Measurements from ENCODE around the gene TGFBR2.

The TGFBR2 gene

GRCh38 chr3:30738605-30739004 lies 132.2 kb downstream of the TGFBR2 start:
- Histone ChIP-seq H3K4me2 (ENCODE audit: low read depth, low read length, poor library complexity, severe bottlenecking) (no peak overlapping the region), H3K9me2 (replicated peaks; ENCODE audit: insufficient read depth, low read length) (no peaks in the 10 kb centered on the region), H3F3A (ENCODE audit: insufficient read depth) (no peaks in the 10 kb centered on the region), H2AFZ (ENCODE audit: low read depth, low read length, severe bottlenecking) (no peak overlapping the region), H3K4me3 (ENCODE audit: insufficient read depth, low read length, poor library complexity, severe bottlenecking) (no peak overlapping the region), H3K9me3 (ENCODE audit: insufficient read depth, low read length) (no peaks in the 10 kb centered on the region), H3K36me3 (ENCODE audit: low read length) (no peaks in the 10 kb centered on the region), H3K79me2 (ENCODE audit: insufficient read depth, low read length) (no peaks in the 10 kb centered on the region), H4K20me1 (ENCODE audit: low read depth, low read length) (no peaks in the 10 kb centered on the region), H3K9ac (ENCODE audit: low read length) (no peak overlapping the region), H3K27me3 (ENCODE audit: low read length) (no peaks in the 10 kb centered on the region), H3K27ac (ENCODE audit: low read depth, low read length) (no peak overlapping the region)
- TF ChIP-seq CTCF (IDR thresholded peaks at IDR 0.05; ENCODE audit: insufficient read depth, low read length, poor library complexity, severe bottlenecking) (no peak), EZH2phosphoT487 (conservative IDR thresholded peaks at IDR 0.05; ENCODE audit: low read length) (no peak)

GRCh38 chr3:30741889-30742288 lies 135.5 kb downstream of the TGFBR2 start:
- no peak overlapping the region for H3K4me2 ChIP-seq (ENCODE audit: low read depth, low read length, poor library complexity, severe bottlenecking)
- TF ChIP-seq EZH2phosphoT487 (conservative IDR thresholded peaks at IDR 0.05; ENCODE audit: low read length) (no peak), CTCF (IDR thresholded peaks at IDR 0.05; ENCODE audit: insufficient read depth, low read length, poor library complexity, severe bottlenecking) (no peak)
- H3K36me3 ChIP-seq (ENCODE audit: low read length): no peaks in the 10 kb centered on the region
- H3K9ac ChIP-seq (ENCODE audit: low read length): no peak overlapping the region
- no peak overlapping the region for H2AFZ ChIP-seq (ENCODE audit: low read depth, low read length, severe bottlenecking)
- no peaks in the 10 kb centered on the region for H4K20me1 ChIP-seq (ENCODE audit: low read depth, low read length)
- no peak overlapping the region for H3K4me3 ChIP-seq (ENCODE audit: insufficient read depth, low read length, poor library complexity, severe bottlenecking)
- H3K27ac ChIP-seq (ENCODE audit: low read depth, low read length): no peak overlapping the region
- H3K79me2 ChIP-seq (ENCODE audit: insufficient read depth, low read length): no peaks in the 10 kb centered on the region
- H3K9me2 ChIP-seq (replicated peaks; ENCODE audit: insufficient read depth, low read length): no peaks in the 10 kb centered on the region
- H3K9me3 ChIP-seq (ENCODE audit: insufficient read depth, low read length): no peaks in the 10 kb centered on the region
- no peaks in the 10 kb centered on the region for H3K27me3 ChIP-seq (ENCODE audit: low read length)
- H3F3A ChIP-seq (ENCODE audit: insufficient read depth): no peaks in the 10 kb centered on the region

- Histone ChIP-seq H3K4me2 (ENCODE audit: low read depth, low read length, poor library complexity, severe bottlenecking) (no peak overlapping the region), H3K36me3 (ENCODE audit: low read length) (no peaks in the 10 kb centered on the region), H3K4me3 (ENCODE audit: insufficient read depth, low read length, poor library complexity, severe bottlenecking) (no peak overlapping the region), H3K9me2 (replicated peaks; ENCODE audit: insufficient read depth, low read length) (no peaks in the 10 kb centered on the region), H3K79me2 (ENCODE audit: insufficient read depth, low read length) (no peaks in the 10 kb centered on the region), H2AFZ (ENCODE audit: low read depth, low read length, severe bottlenecking) (no peak overlapping the region), H3K9ac (ENCODE audit: low read length) (no peak overlapping the region), H3K27ac (ENCODE audit: low read depth, low read length) (no peak overlapping the region), H4K20me1 (ENCODE audit: low read depth, low read length) (no peaks in the 10 kb centered on the region), H3K9me3 (ENCODE audit: insufficient read depth, low read length) (no peaks in the 10 kb centered on the region), H3F3A (ENCODE audit: insufficient read depth) (no peaks in the 10 kb centered on the region), H3K27me3 (ENCODE audit: low read length) (no peaks in the 10 kb centered on the region)
- TF ChIP-seq EZH2phosphoT487 (conservative IDR thresholded peaks at IDR 0.05; ENCODE audit: low read length) (no peak), CTCF (IDR thresholded peaks at IDR 0.05; ENCODE audit: insufficient read depth, low read length, poor library complexity, severe bottlenecking) (no peak)
Observed at GRCh38 chr3:30742796-30743619, 136.6 kb downstream of the TGFBR2 start.

Measured in SU-DHL-6 (cell line).